Measurements from ENCODE around the gene GMNC.

GRCh38 chr3:190877925-190878324, 15.4 kb upstream of the GMNC start:
- TF ChIP-seq, protein P1, sequence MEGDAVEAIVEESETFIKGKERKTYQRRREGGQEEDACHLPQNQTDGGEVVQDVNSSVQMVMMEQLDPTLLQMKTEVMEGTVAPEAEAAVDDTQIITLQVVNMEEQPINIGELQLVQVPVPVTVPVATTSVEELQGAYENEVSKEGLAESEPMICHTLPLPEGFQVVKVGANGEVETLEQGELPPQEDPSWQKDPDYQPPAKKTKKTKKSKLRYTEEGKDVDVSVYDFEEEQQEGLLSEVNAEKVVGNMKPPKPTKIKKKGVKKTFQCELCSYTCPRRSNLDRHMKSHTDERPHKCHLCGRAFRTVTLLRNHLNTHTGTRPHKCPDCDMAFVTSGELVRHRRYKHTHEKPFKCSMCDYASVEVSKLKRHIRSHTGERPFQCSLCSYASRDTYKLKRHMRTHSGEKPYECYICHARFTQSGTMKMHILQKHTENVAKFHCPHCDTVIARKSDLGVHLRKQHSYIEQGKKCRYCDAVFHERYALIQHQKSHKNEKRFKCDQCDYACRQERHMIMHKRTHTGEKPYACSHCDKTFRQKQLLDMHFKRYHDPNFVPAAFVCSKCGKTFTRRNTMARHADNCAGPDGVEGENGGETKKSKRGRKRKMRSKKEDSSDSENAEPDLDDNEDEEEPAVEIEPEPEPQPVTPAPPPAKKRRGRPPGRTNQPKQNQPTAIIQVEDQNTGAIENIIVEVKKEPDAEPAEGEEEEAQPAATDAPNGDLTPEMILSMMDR (IDR thresholded peaks at IDR 0.05): peak in 2 of 3 experiments; percentile 12 to 13
- no peak for TF ChIP-seq POLR2AphosphoS5 (IDR thresholded peaks at IDR 0.05)

All from esophagus muscularis mucosa (tissue), 3 donors.